Urothelium cell line (cell line): ENCODE data around the gene STK17A.

ENCODE experiments used
- DNase-seq: peaks from one replicate; pipeline ENCODE4 v3.0.0; 2011; ENCODE audit warnings: low spot score, mixed read lengths
- FAIRE-seq: peaks from 2 replicates; lab custom pipeline; 2011; peaks lifted over from hg19 to GRCh38; lab: Jason Lieb, UNC

Gene STK17A

GRCh38 chr7:43630482-43630881, 47.6 kb downstream of the STK17A start:
- FAIRE-seq: no peak
- no peak for DNase-seq

- DNase-seq: no peak
- FAIRE-seq: no peak
These were observed 48.7 kb downstream of the STK17A start for GRCh38 chr7:43631559-43631958.

GRCh38 chr7:43632746-43633145, 49.8 kb downstream of the STK17A start:
- DNase-seq: no peak
- no peak for FAIRE-seq

GRCh38 chr7:43634384-43634783, 51.5 kb downstream of the STK17A start:
- FAIRE-seq (no peak), DNase-seq (no peak)

- FAIRE-seq: no peak
- no peak for DNase-seq
These were observed 53.2 kb downstream of the STK17A start for GRCh38 chr7:43636093-43636492.

GRCh38 chr7:43637114-43637806, 54.4 kb downstream of the STK17A start:
- no peak for DNase-seq
- no peak for FAIRE-seq

GRCh38 chr7:43639858-43640491, 57.1 kb downstream of the STK17A start:
- no peak for DNase-seq
- FAIRE-seq: no peak

GRCh38 chr7:43640679-43641078, 57.8 kb downstream of the STK17A start:
- FAIRE-seq (no peak), DNase-seq (no peak)

GRCh38 chr7:43642897-43643630, 60.2 kb downstream of the STK17A start:
- no peak for FAIRE-seq
- no peak for DNase-seq

GRCh38 chr7:43643846-43644245, 60.9 kb downstream of the STK17A start:
- FAIRE-seq (no peak), DNase-seq (no peak)

GRCh38 chr7:43645699-43646226, 62.9 kb downstream of the STK17A start:
- FAIRE-seq (no peak), DNase-seq (no peak)

- no peak for DNase-seq
- FAIRE-seq: no peak
These were observed 63.9 kb downstream of the STK17A start for GRCh38 chr7:43646603-43647338.

- FAIRE-seq: no peak
- DNase-seq: no peak
These were observed 64.4 kb downstream of the STK17A start for GRCh38 chr7:43647339-43647672.

GRCh38 chr7:43647673-43648472, 65.0 kb downstream of the STK17A start:
- DNase-seq (peak; percentile 81), FAIRE-seq (no peak)

- FAIRE-seq (no peak), DNase-seq (peak; percentile 58)
These were observed 65.8 kb downstream of the STK17A start for GRCh38 chr7:43648473-43649406.

- FAIRE-seq: no peak
These were observed 66.9 kb downstream of the STK17A start for GRCh38 chr7:43649755-43650274.

GRCh38 chr7:43650457-43651052, 67.6 kb downstream of the STK17A start:
- DNase-seq (no peak), FAIRE-seq (no peak)

More at GRCh38 chr7:43649755-43650274, 66.9 kb downstream of the STK17A start:
- DNase-seq: no peak

- FAIRE-seq (no peak), DNase-seq (no peak)
These were observed 69.5 kb downstream of the STK17A start for GRCh38 chr7:43652364-43652763.

GRCh38 chr7:43653466-43653865, 70.6 kb downstream of the STK17A start:
- FAIRE-seq: no peak
- DNase-seq: no peak
